Measurements from ENCODE around the gene TGIF2.

- TF ChIP-seq CTCF (IDR thresholded peaks at IDR 0.05) (no peak), POLR2A (IDR thresholded peaks at IDR 0.05) (no peak)
Measured at GRCh38 chr20:36604952-36605398, 31.6 kb downstream of the TGIF2 start.

All from lower leg skin (tissue), 3 donors.